GM12878 (cell line): ENCODE data around the gene CMSS1. TPM values are rescaled to one million over a fixed set of nuclear protein-coding genes. Genes with fewer than 3 reads are reported as not detected.
A peak's percentile ranks its signal among the peaks of the same experiment; 100 is the strongest.

Experiments
- ATAC-seq: fragments of 200-7000 bp; cut with Tn5 transposase; 3 replicates; pipeline ENCODE4 v1.9.1; 2020; ENCODE audit warnings: mild to moderate bottlenecking, moderate library complexity
- BruUV-seq: library from RNA; stranded (reverse); fragments of 400-500 nt; replicated peaks from 2 replicates; lab custom pipeline; 2021; lab: Mats Ljungman, UMichigan
- CTCF ChIA-PET: fragments of 300-600 bp; sonication (Branson Sonifier 250); formaldehyde crosslinking; extraction: SDS; loops from one replicate; lab custom pipeline; 2021; ENCODE audit warnings: inconsistent platforms; lab: Yijun Ruan, JAX
- POLR2A ChIA-PET: fragments of 350-600 bp; formaldehyde crosslinking; extraction: SDS; loops from one replicate; lab custom pipeline; 2021; ENCODE audit warnings: inconsistent platforms; lab: Charles Lee
- RAD21 ChIA-PET: fragments of 300-600 bp; sonication (Branson Sonifier 250); formaldehyde crosslinking; loops from one replicate; lab custom pipeline; 2023; ENCODE audit warnings: antibody characterized with exemption; ENCODE audit not compliant: unreplicated experiment; lab: Charles Lee
- SMC1A ChIA-PET: fragments of 300-600 bp; sonication (Branson Sonifier 250); formaldehyde crosslinking; loops from one replicate; lab custom pipeline; 2023; ENCODE audit not compliant: unreplicated experiment, uncharacterized antibody; lab: Charles Lee
- DNase-seq: peaks from one replicate; pipeline ENCODE4 v3.0.0-alpha.2; 2011; ENCODE audit warnings: low read depth, low spot score
- FAIRE-seq: peaks from 3 replicates; lab custom pipeline; 2011; peaks lifted over from hg19 to GRCh38; lab: Jason Lieb, UNC
- H2AFZ ChIP-seq: 2 replicates; pipeline ENCODE4 v1.6.0; 2011; ENCODE audit warnings: low read depth, low read length, control low read depth; ENCODE audit not compliant: control insufficient read depth
- H3K27ac ChIP-seq: 2 replicates; pipeline ENCODE4 v1.5.1; 2011; ENCODE audit warnings: control low read depth; ENCODE audit not compliant: control insufficient read depth, insufficient read depth
- H3K27me3 ChIP-seq, 2 experiments: replicated peaks in 1 of 2; 2 replicates each; pipeline versions ENCODE4 v1.6.0 to v1.6.1; 2011; ENCODE audit warnings: low read length in 1 of 2; ENCODE audit not compliant: control insufficient read depth in 2 of 2, insufficient read depth in 2 of 2
- H3K36me3 ChIP-seq, 2 experiments: 2 replicates each; pipeline ENCODE4 v1.5.1; 2011; ENCODE audit warnings: low read length in 1 of 2; ENCODE audit not compliant: control insufficient read depth in 2 of 2, insufficient read depth in 2 of 2
- H3K4me1 ChIP-seq: 2 replicates; pipeline ENCODE4 v1.6.1; 2011; ENCODE audit warnings: mild to moderate bottlenecking, low read length, moderate library complexity, mixed read lengths; ENCODE audit not compliant: control insufficient read depth, insufficient read depth
- H3K4me2 ChIP-seq: 2 replicates; pipeline ENCODE4 v1.6.0; 2011; ENCODE audit warnings: control low read depth; ENCODE audit not compliant: control insufficient read depth, insufficient read depth
- H3K4me3 ChIP-seq: fragments of 200-600 bp; sonication (generic); 2 replicates; pipeline ENCODE4 v1.5.1; 2016
- H3K79me2 ChIP-seq: 2 replicates; pipeline ENCODE4 v1.6.0; 2011; ENCODE audit warnings: low read length; ENCODE audit not compliant: control insufficient read depth, insufficient read depth
- H3K9ac ChIP-seq: 2 replicates; pipeline ENCODE4 v1.8.0; 2011; ENCODE audit warnings: low read length, control low read depth, mixed read lengths; ENCODE audit not compliant: control insufficient read depth, insufficient read depth
- H3K9me3 ChIP-seq: replicated peaks from 3 replicates; pipeline ENCODE4 v1.5.1; 2011; ENCODE audit warnings: mild to moderate bottlenecking, low read length; ENCODE audit not compliant: control insufficient read depth, insufficient read depth
- H4K20me1 ChIP-seq: 2 replicates; pipeline ENCODE4 v1.6.0; 2011; ENCODE audit not compliant: control insufficient read depth, insufficient read depth
- CEBPB ChIP-seq, 2 experiments: fragments of 150-350 bp in 1 of 2; IDR thresholded peaks; 2 replicates each; pipeline ENCODE4 v1.6.1; 2012 to 2014; ENCODE audit warnings: low read depth in 2 of 2, low read length in 2 of 2, borderline replicate concordance in 1 of 2, inconsistent platforms in 1 of 2
- IKZF2 ChIP-seq, 2 experiments: fragments of 450-650 bp; IDR thresholded peaks; 2 replicates each; pipeline ENCODE4 v1.6.1; 2017; ENCODE audit warnings: mild to moderate bottlenecking in 2 of 2, moderate library complexity in 2 of 2
- MEF2B ChIP-seq: fragments of 450-650 bp; IDR thresholded peaks from 2 replicates; pipeline ENCODE4 v1.6.1; 2018; ENCODE audit warnings: mild to moderate bottlenecking, moderate library complexity; ENCODE audit not compliant: partially characterized antibody, poor library complexity, severe bottlenecking
- NFIC ChIP-seq: IDR thresholded peaks from 2 replicates; pipeline ENCODE4 v1.6.1; 2012; ENCODE audit warnings: low read depth, mild to moderate bottlenecking, inconsistent platforms, low read length, moderate library complexity
- PRDM15 ChIP-seq: fragments of 450-650 bp; formaldehyde crosslinking; IDR thresholded peaks from 2 replicates; pipeline ENCODE4 v1.4.0; 2020; ENCODE audit warnings: mild to moderate bottlenecking, moderate library complexity
- WGBS: methylation state at CpG from one replicate; pipeline ENCODE4 v1.1.6; 2016; ENCODE audit warnings: low lambda C conversion rate; ENCODE audit not compliant: insufficient replicate concordance, insufficient coverage; ENCODE audit errors: missing lambda C conversion rate; 5-methylcytosine and 5-hydroxymethylcytosine counted together
- in situ Hi-C: fragments of 300-500 bp; cut with MboI; formaldehyde crosslinking; loops from 9 replicates; pipeline ENCODE4 v1.14.3; 2018; ENCODE audit warnings: mixed read lengths
- intact Hi-C: fragments of 100-400 bp; cut with micrococcal nuclease; formaldehyde crosslinking; loops from one replicate; pipeline ENCODE4 v1.14.2; 2022; ENCODE audit not compliant: unreplicated experiment
- polyA plus RNA-seq, 11 experiments: library from polyadenylated mRNA; depleted of rRNA in 4 of 11; unstranded in 6 of 11; stranded (reverse) in 5 of 11; fragments of >200 nt; fragmentation: Nextera tagmentation in 4 of 11; fragmentation: Illumina TruSeq in 1 of 11; extraction: Ambion mirVana in 4 of 11; extraction: Trizol in 1 of 11; gene quantifications; 1 replicate in 1 of 11; 2 replicates in 10 of 11; pipeline versions ENCODE4 v1.2.1 to v1.2.3, GENCODE V29; 2011 to 2016; ENCODE audit warnings: inconsistent platforms in 2 of 11, missing spikeins in 2 of 11, low read depth in 1 of 11
- total RNA-seq, 4 experiments: library from RNA; depleted of rRNA in 3 of 4; stranded (reverse); fragments of >200 nt in 3 of 4; fragmentation: Illumina TruSeq in 1 of 4; extraction: Trizol in 1 of 4; gene quantifications; 2 replicates each; pipeline versions ENCODE4 v1.2.1 to v1.2.3, GENCODE V29; 2013 to 2021

CMSS1 gene
- total and polyA plus RNA-seq, 10 of the 15 experiments (the other 5 are each of a cell fraction or from before 2014, with no cell fraction given) = 31.0 to 118 (median 70.1) TPM

- in situ Hi-C loops (no loop called here), intact Hi-C loops (no loop called here)
- FAIRE-seq (peak; percentile 61), DNase-seq (no peak), ATAC-seq (peak; percentile 37)
- WGBS = 6% methylated on average over 1 of the region's 1 CpG
- BruUV-seq = no TSS peak
- H3K4me3 ChIP-seq = no peak overlapping the region
- ChIA-PET CTCF (interaction anchor here (0.6 to 3.7 kb wide), 7 partner anchors 15 to 675 kb away, joined by 3 to 15 read pairs (median 4); no protein-coding TSS in a partner anchor), RAD21 (interaction anchor here (0.6 to 2.1 kb wide), 3 partner anchors 154 to 261 kb away, joined by 4 to 5 read pairs (median 4); no protein-coding TSS in a partner anchor), POLR2A (no interaction called here), SMC1A (interaction anchor here (1.0 to 4.8 kb wide), 7 partner anchors 13 to 273 kb away, joined by 3 to 27 read pairs (median 3); no protein-coding TSS in a partner anchor)
- H3K36me3 ChIP-seq = no peaks in the 10 kb centered on the region
- H3K27me3 ChIP-seq = no peaks in the 10 kb centered on the region
- H3K9ac ChIP-seq = no peak overlapping the region; the same call in 1 of the 2 replicates
- no peaks in the 10 kb centered on the region for H4K20me1 ChIP-seq
- H3K9me3 ChIP-seq = no peaks in the 10 kb centered on the region; the same call in 2 of the 3 replicates
- peak overlapping the region; percentile 75 for H3K27ac ChIP-seq
- peak overlapping the region; percentile 46; the same call in 1 of the 2 replicates for H3K4me2 ChIP-seq
- H3K79me2 ChIP-seq = no peaks in the 10 kb centered on the region
- peak overlapping the region; percentile 52 for H2AFZ ChIP-seq
- H3K4me1 ChIP-seq = peaks cover 33% of the 10 kb centered on the region
- peak; percentile 25 for TF ChIP-seq MEF2B
- TF ChIP-seq CEBPB (IDR thresholded peaks at IDR 0.05; ENCODE audit: borderline replicate concordance in 1 of 2, low read depth in 2 of 2, low read length in 2 of 2) = peak in 1 of 2 experiments; percentile 55; a peak in 1 of 4 replicates
- TF ChIP-seq PRDM15 = no peak
- no peak for TF ChIP-seq IKZF2 (IDR thresholded peaks at IDR 0.05)
- 0 out of 2 replicates have a peak, but pooled peaks have one; percentile 16 for TF ChIP-seq NFIC
Observed at GRCh38 chr3:100105501-100105900, 287.8 kb downstream of the CMSS1 start.
